Measurements from ENCODE around the gene SUSD1.
A peak's percentile ranks its signal among the peaks of the same experiment; 100 is the strongest.

SUSD1 gene

GRCh38 chr9:112063151-112063550, 111.9 kb downstream of the SUSD1 start:
- no peak for DNase-seq

GRCh38 chr9:112061152-112061740, 113.9 kb downstream of the SUSD1 start:
- DNase-seq = peak in 1 of 2 donors; percentile 10

DNA sequence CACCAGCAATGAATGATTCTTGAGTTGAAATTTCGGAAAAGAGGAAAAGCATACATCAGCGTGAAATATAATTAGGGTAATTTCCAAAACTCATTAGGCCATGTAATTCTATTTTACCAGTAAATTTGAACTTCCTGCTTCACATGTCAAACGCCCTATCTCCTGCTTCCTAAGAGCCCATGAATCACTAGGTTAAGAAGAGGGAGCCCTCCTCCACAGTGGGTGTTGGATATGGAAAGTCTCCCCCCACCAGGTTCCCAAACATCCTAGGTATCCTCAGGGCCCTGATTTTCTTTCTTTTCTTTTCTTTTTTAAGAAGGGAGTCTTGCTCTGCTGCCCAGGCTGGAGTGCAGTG, 115.2 kb downstream of the SUSD1 start:
- no peak for DNase-seq

GRCh38 chr9:112059145-112059965, 115.7 kb downstream of the SUSD1 start:
- no peak for DNase-seq

DNA sequence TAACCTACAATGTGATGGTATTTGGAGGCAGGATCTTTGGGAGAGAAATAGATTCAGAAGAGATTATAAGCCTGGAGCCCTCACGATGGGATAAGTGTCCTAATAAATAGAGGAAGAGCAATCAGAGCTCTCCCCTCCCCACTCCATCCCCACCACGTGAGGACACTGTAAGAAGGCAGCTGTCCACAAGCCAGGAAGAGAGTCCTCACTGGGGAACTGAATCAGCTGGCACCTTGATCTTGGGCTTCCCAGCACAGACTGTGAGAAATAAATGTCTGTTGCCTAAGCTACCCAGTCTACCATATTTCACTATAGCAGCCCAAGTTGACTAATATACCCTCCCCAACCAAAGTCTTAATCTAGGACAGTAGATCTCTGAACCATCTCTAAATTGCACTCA, 118.1 kb downstream of the SUSD1 start:
- DNase-seq = no peak

DNA sequence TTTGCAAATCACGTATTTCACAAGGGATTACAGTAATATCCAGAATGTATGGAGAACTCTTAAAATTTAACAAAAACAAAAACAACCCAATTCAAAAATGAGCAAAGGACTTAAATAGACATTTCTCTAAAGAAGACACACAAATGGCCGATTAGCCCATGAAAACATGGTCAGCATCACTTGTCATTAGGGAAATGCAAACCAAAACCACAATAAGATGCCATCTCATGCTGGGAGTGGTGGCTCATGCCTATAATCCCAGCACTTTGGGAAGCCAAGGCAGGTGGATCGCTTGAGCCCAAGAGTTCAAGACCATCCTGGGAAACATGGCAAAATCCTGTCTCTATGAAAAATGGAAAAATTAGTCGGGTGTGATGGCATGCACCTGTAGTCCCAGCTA, 120.2 kb downstream of the SUSD1 start:
- DNase-seq = no peak

DNA sequence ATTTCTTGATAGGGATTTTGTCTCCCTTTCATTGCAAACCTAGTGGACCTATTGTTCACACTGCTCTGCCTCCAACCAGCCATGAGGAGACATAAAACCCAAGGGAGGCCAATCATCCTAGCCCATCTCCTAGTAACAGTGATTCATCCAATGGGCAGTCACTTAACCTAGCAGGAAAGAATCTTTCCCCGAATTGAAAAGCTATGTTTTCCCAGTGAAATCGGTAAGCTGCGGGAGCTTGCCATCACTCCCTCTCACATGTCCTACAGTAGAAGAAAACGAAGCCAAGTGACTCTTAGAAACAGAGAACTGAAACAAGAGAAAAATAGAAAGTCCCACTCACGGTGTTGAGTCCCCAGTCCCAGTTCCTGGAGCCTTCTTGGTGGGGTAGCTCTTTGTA, 123.3 kb downstream of the SUSD1 start:
- DNase-seq = no peak

GRCh38 chr9:112050544-112051475, 124.3 kb downstream of the SUSD1 start:
- no peak for DNase-seq

DNA sequence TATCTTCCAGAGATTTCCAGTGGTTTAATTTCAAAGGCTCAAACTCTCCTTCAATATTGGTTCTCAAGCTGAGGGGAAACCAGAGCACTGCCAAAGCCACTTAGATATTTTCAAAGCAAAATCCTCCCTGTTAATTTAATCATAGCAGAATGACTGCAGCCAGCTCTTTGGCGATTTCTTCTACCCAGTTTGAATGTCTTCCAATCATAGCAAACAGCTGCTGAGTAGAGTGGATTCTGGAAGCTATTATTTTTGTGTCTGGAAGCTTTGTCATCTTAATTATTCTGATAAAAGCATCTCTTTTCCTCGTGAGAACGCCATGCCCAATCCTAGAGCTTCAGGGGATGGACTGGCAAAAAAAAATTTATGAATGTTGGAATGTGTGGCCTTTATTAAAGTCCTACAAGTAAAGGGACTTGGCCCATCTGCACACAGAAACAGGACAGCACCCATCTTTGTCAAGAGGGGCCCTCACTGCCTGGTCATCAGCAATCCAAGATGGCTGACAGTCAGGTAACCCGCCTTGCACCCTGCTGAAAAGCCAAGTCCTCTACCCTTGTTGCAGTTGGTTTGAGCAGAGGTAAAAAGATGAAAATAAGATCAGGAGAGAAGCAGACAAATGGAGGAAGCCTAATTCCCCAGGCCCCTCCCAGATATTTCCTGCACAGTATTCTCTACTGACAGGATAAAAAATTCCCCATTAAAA, 125.1 kb downstream of the SUSD1 start:
- DNase-seq = no peak

GRCh38 chr9:112048924-112049691, 126.0 kb downstream of the SUSD1 start:
- DNase-seq = no peak

GRCh38 chr9:112047538-112048066, 127.5 kb downstream of the SUSD1 start:
- no peak for DNase-seq

DNA sequence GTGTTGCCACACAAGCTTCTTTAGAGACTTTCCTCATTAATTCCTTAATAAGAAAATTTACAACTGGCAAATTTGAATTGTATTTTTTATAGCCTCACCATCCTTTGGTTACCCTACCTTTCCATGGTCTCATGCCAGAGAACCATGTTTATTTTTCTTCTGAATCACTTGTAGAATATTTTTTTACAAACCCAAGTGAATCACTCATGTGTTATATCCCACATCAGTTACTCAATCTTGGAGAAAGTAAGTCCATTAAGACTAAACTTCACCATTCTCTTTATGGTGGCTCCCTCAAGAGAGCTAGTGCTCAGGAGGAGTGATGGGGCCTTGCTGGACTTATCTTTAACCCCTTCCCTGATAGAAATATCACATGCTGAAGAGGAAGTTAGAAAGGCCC, 128.9 kb downstream of the SUSD1 start:
- no peak for DNase-seq

DNA sequence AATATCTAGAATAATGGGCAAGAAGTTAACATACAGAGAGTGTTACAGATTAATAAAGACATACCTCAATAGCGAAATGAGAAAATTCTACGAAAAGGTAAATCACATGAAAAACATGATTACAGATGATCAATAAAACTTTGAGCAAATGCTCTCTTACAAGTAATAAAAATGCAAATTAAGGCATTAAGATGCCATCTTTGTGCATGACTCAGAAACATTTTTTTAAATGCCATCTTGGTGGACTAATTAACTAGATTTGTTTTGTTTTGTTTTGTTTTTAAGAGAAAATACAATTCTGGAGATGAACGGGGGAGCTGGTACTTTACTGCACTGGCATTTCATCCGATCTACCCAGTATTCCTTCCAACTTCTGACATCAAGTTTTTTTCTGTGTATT, 130.2 kb downstream of the SUSD1 start:
- no peak for DNase-seq

DNA sequence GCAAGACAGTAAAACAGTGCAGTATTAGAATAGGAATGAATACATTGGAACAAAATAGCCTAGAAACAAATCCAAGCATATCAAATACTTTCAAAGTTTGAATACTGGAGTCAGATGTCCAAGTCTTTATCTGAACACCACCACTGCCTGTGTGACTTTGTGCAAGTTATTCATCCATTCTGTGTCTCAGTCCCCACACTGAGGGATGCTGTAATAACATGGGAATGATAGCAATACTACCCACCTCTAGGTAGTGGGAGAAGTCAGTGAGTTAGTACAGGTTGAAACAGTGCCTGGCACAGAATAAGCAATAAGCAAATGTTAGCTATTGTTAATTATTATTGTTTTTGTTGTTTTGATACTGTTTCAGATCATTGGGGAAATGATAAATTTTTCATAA, 130.9 kb downstream of the SUSD1 start:
- no peak for DNase-seq

DNA sequence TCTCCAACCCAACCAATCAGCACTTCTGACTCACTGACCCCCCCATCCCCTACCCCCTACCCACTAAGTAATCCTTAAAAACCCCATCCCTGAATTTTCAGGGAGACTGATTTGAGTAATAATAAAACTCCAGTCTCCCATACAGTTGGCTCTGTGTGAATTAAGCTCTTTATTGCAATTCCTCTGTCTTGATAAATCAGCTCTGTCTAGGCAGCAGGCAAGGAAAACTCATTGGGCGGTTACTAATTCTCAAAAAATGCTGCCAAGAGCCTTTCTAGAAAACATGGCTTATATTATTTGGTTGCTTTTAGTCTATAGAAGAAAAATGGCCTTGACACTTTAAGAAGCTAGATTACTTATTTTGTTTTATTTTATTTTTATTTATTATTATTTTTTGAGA, 131.7 kb downstream of the SUSD1 start:
- no peak for DNase-seq

GRCh38 chr9:112042769-112043168, 132.3 kb downstream of the SUSD1 start:
- DNase-seq = no peak

- no peak for DNase-seq
These were observed 132.9 kb downstream of the SUSD1 start for GRCh38 chr9:112042244-112042638.

GRCh38 chr9:112041536-112042243, 133.4 kb downstream of the SUSD1 start:
- no peak for DNase-seq

- DNase-seq = no peak
These were observed 133.9 kb downstream of the SUSD1 start for GRCh38 chr9:112041199-112041535.

GRCh38 chr9:112038017-112038408, 137.1 kb downstream of the SUSD1 start:
- no peak for DNase-seq

DNA sequence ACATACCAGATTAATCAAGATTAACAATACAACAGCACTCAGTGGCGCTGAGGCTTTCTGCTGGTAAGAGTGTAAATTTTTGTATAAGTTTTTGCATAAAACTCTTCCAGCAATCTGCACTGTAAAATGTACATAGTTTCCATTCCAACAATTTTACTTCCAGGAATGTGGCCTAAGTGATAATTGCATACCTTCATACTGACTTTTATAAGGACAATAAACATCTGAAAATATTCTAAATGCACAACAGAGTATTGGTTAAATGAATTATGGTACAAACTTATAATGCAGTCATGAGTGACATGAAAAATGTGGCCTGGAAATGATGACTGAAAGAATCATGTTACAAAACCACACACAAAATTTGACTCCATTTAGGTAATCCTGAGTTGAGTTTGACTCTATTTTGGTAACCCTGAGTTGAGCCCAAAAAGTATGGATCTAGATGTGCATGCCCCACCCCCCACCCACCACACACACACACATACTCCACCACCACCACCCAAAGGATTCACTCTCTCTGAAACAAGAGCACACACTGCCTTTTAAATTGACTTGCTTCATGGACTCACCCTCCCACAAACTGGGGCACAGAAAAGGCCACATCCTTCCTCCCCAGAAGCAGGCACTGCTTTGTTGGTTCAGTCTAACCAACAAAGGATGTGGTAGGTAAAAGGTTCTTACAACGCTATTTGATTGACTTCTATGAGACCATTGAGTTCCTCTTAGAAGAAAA, 137.6 kb downstream of the SUSD1 start:
- DNase-seq = peak; percentile 54 to 58
